Uterus (tissue), 4 donors: ENCODE measurements around the gene RAI14. TPM values are rescaled to one million over a fixed set of nuclear protein-coding genes. Genes with fewer than 3 reads are reported as not detected.
A peak's percentile ranks its signal among the peaks of the same experiment; 100 is the strongest.

Experiments used
- DNase-seq, 2 donors: peaks; one replicate each; pipeline ENCODE4 v3.0.0-alpha.2; 2019 to 2020
- H3K27ac ChIP-seq, 2 donors: fragments of 200-600 bp; sonication (generic); 1 replicate in 1 of 2; 2 replicates in 1 of 2; pipeline ENCODE4 v1.5.1; 2016 to 2018
- H3K27me3 ChIP-seq, 2 donors: fragments of 200-600 bp; sonication (generic); one replicate each; pipeline ENCODE4 v1.5.1; 2018 to 2019; ENCODE audit warnings: control low read depth in 1 of 2
- H3K36me3 ChIP-seq, 2 donors: fragments of 200-600 bp; sonication (generic); one replicate each; pipeline ENCODE4 v1.5.1; 2019; ENCODE audit warnings: control low read depth in 1 of 2
- H3K4me1 ChIP-seq, 2 donors: fragments of 200-600 bp; sonication (generic); one replicate each; pipeline ENCODE4 v1.5.1; 2018 to 2019; ENCODE audit warnings: control low read depth in 1 of 2
- H3K4me3 ChIP-seq, 2 donors: fragments of 200-600 bp; sonication (generic); 1 replicate in 1 of 2; 2 replicates in 1 of 2; pipeline ENCODE4 v1.5.1; 2018 to 2019; ENCODE audit warnings: mild to moderate bottlenecking in 1 of 2
- H3K9me3 ChIP-seq, 2 donors: fragments of 200-600 bp; sonication (generic); one replicate each; pipeline ENCODE4 v1.5.1; 2019; ENCODE audit warnings: control low read depth in 1 of 2
- POLR2A ChIP-seq, 2 donors: fragments of 450-650 bp; IDR thresholded peaks; one replicate each; pipeline ENCODE4 v1.6.1; 2016; ENCODE audit warnings: antibody characterized with exemption in 2 of 2, mild to moderate bottlenecking in 1 of 2, moderate library complexity in 1 of 2
- intact Hi-C: fragments of 100-400 bp; cut with DNase I; formaldehyde crosslinking; loops from one replicate; pipeline ENCODE4 v1.15.1; 2023; ENCODE audit warnings: low total_unique reads
- total RNA-seq, 4 donors: library from RNA; depleted of rRNA in 3 of 4; stranded (reverse); fragments of >200 nt in 3 of 4; gene quantifications; one replicate each; pipeline versions ENCODE4 v1.1.0 to v1.2.4, GENCODE V29; 2014 to 2023
- TF ChIP-seq, protein P1 (sequence below), 4 experiments: fragments of 200-600 bp in 2 of 4; fragments of 450-650 bp in 2 of 4; sonication (generic) in 2 of 4; IDR thresholded peaks; one replicate each; pipeline ENCODE4 v1.5.1; 2016 to 2019; ENCODE audit warnings: antibody characterized with exemption in 4 of 4, mild to moderate bottlenecking in 2 of 4, moderate library complexity in 1 of 4
- donor health status: DM: yes; HTN: yes; CAD: no.

The RAI14 gene
- total RNA-seq, 4 donors from 2014 or later: 32.4 to 264 (median 117) TPM

DNA sequence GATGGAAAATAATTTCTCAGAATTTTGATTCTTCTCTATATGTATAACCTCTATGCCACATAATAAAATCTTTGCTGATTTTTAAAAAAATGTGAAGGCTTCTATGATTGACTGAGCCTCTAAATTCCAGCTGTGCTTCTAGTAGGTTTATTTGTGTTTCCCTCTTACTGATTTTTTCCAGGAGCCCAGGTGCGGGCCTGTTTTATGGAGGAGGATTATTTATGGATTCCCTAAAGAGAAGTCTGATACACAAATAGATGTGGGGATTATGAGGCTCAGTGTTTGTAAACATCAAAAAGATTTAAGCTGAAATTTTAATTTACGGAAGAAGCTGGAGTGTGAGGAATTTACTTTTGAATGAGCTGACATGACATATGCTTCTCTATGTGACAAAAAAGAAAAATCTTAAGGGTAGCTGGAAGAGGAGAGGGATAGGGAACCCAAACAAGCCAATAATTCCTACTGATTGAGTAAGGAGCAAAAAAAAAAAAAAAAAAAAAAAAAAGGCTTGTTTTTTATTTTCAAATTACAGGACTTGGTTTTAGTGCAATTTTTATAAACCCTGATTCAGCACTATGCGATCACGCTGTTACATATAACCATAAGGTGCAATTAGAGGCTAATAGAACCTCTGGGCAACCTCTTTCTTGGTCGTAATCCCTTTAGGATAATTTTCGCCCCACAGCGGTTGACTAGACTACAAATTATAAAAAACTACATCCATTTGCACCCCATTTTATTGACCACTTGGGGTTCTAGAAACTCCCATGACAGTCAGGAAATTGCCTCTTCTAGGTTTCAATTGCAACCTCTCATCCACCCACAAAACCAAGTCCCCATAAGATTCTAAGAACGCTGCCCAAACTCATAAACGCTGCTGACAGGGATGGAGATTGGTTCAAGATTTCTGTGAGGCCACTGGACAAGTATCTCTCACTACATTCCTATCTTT lies 44.4 kb upstream of the RAI14 start:
- TF ChIP-seq, protein P1, sequence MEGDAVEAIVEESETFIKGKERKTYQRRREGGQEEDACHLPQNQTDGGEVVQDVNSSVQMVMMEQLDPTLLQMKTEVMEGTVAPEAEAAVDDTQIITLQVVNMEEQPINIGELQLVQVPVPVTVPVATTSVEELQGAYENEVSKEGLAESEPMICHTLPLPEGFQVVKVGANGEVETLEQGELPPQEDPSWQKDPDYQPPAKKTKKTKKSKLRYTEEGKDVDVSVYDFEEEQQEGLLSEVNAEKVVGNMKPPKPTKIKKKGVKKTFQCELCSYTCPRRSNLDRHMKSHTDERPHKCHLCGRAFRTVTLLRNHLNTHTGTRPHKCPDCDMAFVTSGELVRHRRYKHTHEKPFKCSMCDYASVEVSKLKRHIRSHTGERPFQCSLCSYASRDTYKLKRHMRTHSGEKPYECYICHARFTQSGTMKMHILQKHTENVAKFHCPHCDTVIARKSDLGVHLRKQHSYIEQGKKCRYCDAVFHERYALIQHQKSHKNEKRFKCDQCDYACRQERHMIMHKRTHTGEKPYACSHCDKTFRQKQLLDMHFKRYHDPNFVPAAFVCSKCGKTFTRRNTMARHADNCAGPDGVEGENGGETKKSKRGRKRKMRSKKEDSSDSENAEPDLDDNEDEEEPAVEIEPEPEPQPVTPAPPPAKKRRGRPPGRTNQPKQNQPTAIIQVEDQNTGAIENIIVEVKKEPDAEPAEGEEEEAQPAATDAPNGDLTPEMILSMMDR (IDR thresholded peaks at IDR 0.05): no peak
- no peak for TF ChIP-seq POLR2A (IDR thresholded peaks at IDR 0.05)
- no peak for DNase-seq
- Histone ChIP-seq H3K36me3 (no peaks in the 10 kb centered on the region), H3K9me3 (no peaks in the 10 kb centered on the region), H3K4me3 (no peak overlapping the region), H3K4me1 (no peaks in the 10 kb centered on the region), H3K27me3 (no peaks in the 10 kb centered on the region), H3K27ac (no peak overlapping the region)
- intact Hi-C loops: no loop called here

DNA sequence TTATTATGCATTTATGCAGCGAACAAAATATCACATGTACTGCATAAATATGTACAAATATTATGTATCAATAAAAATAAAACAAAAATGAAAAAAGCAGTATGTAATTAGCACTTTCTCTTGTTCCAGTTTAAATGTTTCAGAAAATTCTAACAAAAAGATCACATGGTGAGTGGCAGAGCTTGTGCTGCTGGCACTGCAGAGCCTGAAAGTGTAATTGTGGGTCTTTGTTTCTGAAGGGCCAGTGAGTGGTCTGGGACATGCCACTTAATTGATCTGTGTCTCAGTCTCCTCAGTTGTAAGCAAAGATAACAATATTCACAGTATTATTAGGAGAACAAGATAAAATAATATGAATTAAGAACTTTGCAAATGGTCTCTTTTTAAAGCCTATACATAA lies 39.5 kb upstream of the RAI14 start:
- intact Hi-C loops: no loop called here
- H3K9me3 ChIP-seq: no peaks in the 10 kb centered on the region
- DNase-seq: no peak
- TF ChIP-seq, protein P1 (IDR thresholded peaks at IDR 0.05): no peak
- TF ChIP-seq POLR2A (IDR thresholded peaks at IDR 0.05): no peak
- no peaks in the 10 kb centered on the region for H3K36me3 ChIP-seq
- H3K27me3 ChIP-seq: no peaks in the 10 kb centered on the region
- H3K4me3 ChIP-seq: no peak overlapping the region
- H3K4me1 ChIP-seq: no peaks in the 10 kb centered on the region
- H3K27ac ChIP-seq: no peak overlapping the region

DNA sequence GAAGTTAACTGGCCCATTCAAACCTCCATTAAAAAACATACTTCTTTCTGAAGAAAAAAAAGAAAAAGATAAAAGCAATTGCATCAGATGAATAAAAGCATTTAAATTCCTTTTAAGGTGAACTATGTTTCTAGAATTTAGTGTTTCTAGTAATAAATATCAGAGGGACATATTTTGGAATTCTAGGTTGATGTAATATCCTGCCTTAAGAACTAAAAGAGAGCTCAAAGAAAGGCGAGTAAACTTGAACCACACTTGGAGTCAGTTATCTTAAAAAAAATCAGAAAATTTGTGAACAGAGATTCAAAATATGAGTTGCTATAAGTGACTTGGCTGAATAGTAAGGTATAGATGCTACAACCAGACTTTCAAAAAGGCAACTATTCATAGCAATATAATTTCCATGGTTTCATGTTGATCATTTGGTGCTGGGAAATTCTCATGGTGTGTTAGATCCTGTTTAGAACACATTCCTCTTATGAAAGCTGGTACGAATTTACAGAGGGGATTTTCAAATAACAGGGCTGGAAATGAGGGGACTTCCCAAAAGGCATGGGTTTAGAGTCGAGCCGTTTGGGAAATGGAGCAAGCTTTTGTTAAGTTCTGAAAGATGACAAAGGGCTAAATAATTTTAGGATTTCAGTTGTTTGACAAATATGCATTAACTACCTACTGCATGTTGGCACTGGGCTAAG lies 37.6 kb upstream of the RAI14 start:
- TF ChIP-seq, protein P1 (IDR thresholded peaks at IDR 0.05): no peak
- TF ChIP-seq POLR2A (IDR thresholded peaks at IDR 0.05): no peak
- no peak overlapping the region for H3K4me3 ChIP-seq
- no peaks in the 10 kb centered on the region for H3K27me3 ChIP-seq
- no peak overlapping the region for H3K27ac ChIP-seq
- intact Hi-C loops: no loop called here
- no peaks in the 10 kb centered on the region for H3K36me3 ChIP-seq
- DNase-seq: no peak
- H3K9me3 ChIP-seq: no peaks in the 10 kb centered on the region
- no peaks in the 10 kb centered on the region for H3K4me1 ChIP-seq

DNA sequence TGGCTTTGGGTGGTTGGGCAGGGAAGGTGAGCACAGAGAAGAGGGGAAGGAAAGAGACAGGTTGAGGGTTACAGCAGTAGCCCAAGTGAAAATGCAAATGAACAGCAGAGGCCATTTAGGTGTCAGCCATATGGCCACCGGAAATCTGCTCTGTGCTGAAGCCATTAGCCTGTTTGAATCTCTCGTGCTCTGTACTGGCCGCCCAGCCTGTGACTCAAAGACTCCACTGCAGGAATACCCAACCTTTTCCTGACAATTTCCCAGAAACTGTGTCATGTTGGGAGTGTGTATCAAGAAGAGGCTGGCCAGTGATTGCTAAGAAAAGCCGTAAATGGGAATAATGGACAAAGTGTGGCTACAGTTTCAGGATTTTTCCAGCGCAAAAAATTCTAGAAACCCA lies 35.9 kb upstream of the RAI14 start:
- H3K4me1 ChIP-seq: no peaks in the 10 kb centered on the region
- H3K27ac ChIP-seq: peak overlapping the region; percentile 74 to 85
- no peaks in the 10 kb centered on the region for H3K27me3 ChIP-seq
- H3K4me3 ChIP-seq: no peak overlapping the region
- intact Hi-C loops: no loop called here
- no peaks in the 10 kb centered on the region for H3K9me3 ChIP-seq
- no peak for TF ChIP-seq POLR2A (IDR thresholded peaks at IDR 0.05)
- TF ChIP-seq, protein P1 (IDR thresholded peaks at IDR 0.05): no peak
- no peak for DNase-seq
- H3K36me3 ChIP-seq: no peaks in the 10 kb centered on the region
